Measurements from ENCODE around the gene ARID2. TPM values are rescaled to one million over a fixed set of nuclear protein-coding genes. Genes with fewer than 3 reads are reported as not detected.

Gene ARID2
- total and polyA plus RNA-seq, 2 donors from 2014 or later = 4.4 to 35.7 TPM

DNA sequence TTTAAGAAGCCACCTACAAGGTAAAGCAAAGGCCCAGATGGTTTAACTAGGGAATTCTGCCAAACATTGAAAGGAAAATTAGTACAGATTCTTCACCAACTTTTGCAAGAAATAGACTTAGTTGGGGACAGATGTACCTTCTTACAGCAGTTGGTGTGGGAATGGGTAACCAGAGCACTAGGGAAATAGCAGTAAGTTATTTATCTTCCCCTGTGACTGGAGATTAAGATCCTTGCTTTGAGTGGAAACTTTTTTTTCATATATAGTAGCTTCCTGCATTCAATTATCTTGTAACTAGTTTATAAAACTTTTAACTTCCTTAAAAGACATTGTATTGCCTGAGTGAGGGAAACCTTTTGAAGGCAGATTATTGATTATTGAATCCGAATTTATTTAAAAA lies 44.2 kb downstream of the ARID2 start:
- no peaks in the 10 kb centered on the region for H3K27me3 ChIP-seq (ENCODE audit: control insufficient read depth, insufficient read depth, low read length)

DNA sequence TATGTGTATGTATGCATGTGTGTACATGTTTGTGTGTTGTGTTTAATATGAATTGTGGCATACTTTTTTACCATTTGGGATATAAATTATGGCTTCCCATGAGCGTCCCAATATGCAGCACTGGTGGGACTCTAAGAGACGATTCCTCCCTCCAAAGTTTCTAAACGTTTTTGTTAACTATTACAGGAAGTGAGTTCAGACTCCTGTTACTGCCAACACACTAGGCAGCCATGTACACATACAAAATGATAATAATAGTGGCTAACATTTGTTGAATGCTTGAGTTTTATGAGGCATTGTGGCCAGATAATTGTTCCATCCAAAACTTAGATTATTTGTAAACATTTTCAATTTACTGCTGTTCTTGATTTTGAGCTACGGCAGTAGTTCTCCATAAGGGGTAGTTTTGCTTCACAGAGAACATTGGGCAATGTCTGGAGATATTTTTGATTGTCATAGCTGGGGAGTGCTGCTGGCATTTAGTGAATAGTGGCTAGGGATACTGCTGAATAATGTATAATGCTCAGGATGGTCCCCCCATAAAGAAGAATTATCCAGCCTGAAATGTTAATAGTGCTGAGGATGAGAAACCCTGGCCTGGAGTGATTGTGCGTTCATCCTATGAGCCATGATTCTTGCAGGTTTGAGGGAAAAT lies 45.1 kb downstream of the ARID2 start:
- H3K27me3 ChIP-seq (ENCODE audit: control insufficient read depth, insufficient read depth, low read length) = no peaks in the 10 kb centered on the region
- no peak overlapping the region for H3K9ac ChIP-seq (ENCODE audit: low read length in 3 of 3)
- no peaks in the 10 kb centered on the region for H3K36me3 ChIP-seq (ENCODE audit: control insufficient read depth in 2 of 3, insufficient read depth in 3 of 3, low read length in 3 of 3)
- H3K4me3 ChIP-seq (ENCODE audit: low read length in 3 of 3) = no peak overlapping the region
- H3K4me1 ChIP-seq (ENCODE audit: control insufficient read depth in 2 of 3, insufficient read depth in 2 of 3, low read depth in 1 of 3, low read length in 3 of 3) = peaks cover 0 to 13% (median 2%) of the 10 kb centered on the region in 3 donors
- intact Hi-C loops (cut with DNase I) = no loop called here
- FAIRE-seq = no peak
- no peak overlapping the region for H3K27ac ChIP-seq (ENCODE audit: low read depth in 2 of 2, low read length in 2 of 2)
- DNase-seq = no peak
- no peak for TF ChIP-seq CTCF (IDR thresholded peaks at IDR 0.05; ENCODE audit: borderline replicate concordance, extremely low read depth, insufficient read depth)
- peaks cover 0 to 2% (median 0%) of the 10 kb centered on the region in 3 donors for H3K9me3 ChIP-seq (ENCODE audit: control insufficient read depth in 2 of 3, insufficient read depth in 1 of 3, low read length in 3 of 3)

More for the DNA sequence above, 44.2 kb downstream of the ARID2 start:
- no peak overlapping the region for H3K4me3 ChIP-seq (ENCODE audit: low read length in 3 of 3)
- H3K9me3 ChIP-seq (ENCODE audit: control insufficient read depth in 2 of 3, insufficient read depth in 1 of 3, low read length in 3 of 3) = peaks cover 0 to 5% (median 0%) of the 10 kb centered on the region in 3 donors
- TF ChIP-seq CTCF (IDR thresholded peaks at IDR 0.05; ENCODE audit: borderline replicate concordance, extremely low read depth, insufficient read depth) = no peak
- H3K4me1 ChIP-seq (ENCODE audit: control insufficient read depth in 2 of 3, insufficient read depth in 2 of 3, low read depth in 1 of 3, low read length in 3 of 3) = peaks cover 0 to 13% (median 2%) of the 10 kb centered on the region in 3 donors
- intact Hi-C loops (cut with DNase I) = no loop called here
- H3K27ac ChIP-seq (ENCODE audit: low read depth in 2 of 2, low read length in 2 of 2) = no peak overlapping the region
- DNase-seq (no peak), FAIRE-seq (no peak)
- H3K9ac ChIP-seq (ENCODE audit: low read length in 3 of 3) = no peak overlapping the region
- H3K36me3 ChIP-seq (ENCODE audit: control insufficient read depth in 2 of 3, insufficient read depth in 3 of 3, low read length in 3 of 3) = no peaks in the 10 kb centered on the region

DNA sequence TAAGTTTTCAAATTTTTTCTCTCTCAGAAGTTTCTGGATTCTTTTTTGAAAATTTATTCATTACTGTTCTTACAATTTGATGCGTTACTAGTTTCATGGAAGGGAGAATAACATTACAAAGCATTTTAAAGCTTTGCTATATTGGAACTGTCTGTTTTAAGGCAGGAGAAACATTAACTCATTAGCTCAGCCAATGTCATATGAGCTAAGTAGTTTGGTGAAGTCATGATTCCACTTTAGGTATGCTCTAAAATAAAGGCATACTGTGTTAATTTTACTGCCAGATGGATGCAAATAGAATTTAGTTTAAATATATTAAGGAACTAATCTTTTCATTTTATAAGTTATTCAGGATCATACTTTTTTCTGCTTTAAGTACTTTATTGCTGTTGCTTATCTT lies 46.0 kb downstream of the ARID2 start:
- no peak for DNase-seq
- FAIRE-seq = no peak
- no peaks in the 10 kb centered on the region for H3K27me3 ChIP-seq (ENCODE audit: control insufficient read depth, insufficient read depth, low read length)
- H3K9me3 ChIP-seq (ENCODE audit: control insufficient read depth in 2 of 3, insufficient read depth in 1 of 3, low read length in 3 of 3) = no peaks in the 10 kb centered on the region
- intact Hi-C loops (cut with DNase I) = no loop called here
- H3K9ac ChIP-seq (ENCODE audit: low read length in 3 of 3) = no peak overlapping the region
- H3K4me3 ChIP-seq (ENCODE audit: low read length in 3 of 3) = no peak overlapping the region
- H3K4me1 ChIP-seq (ENCODE audit: control insufficient read depth in 2 of 3, insufficient read depth in 2 of 3, low read depth in 1 of 3, low read length in 3 of 3) = peaks cover 0 to 17% (median 2%) of the 10 kb centered on the region in 3 donors
- TF ChIP-seq CTCF (IDR thresholded peaks at IDR 0.05; ENCODE audit: borderline replicate concordance, extremely low read depth, insufficient read depth) = no peak
- no peak overlapping the region for H3K27ac ChIP-seq (ENCODE audit: low read depth in 2 of 2, low read length in 2 of 2)
- no peaks in the 10 kb centered on the region for H3K36me3 ChIP-seq (ENCODE audit: control insufficient read depth in 2 of 3, insufficient read depth in 3 of 3, low read length in 3 of 3)
